Measurements from ENCODE around the gene MORN5.

DNA sequence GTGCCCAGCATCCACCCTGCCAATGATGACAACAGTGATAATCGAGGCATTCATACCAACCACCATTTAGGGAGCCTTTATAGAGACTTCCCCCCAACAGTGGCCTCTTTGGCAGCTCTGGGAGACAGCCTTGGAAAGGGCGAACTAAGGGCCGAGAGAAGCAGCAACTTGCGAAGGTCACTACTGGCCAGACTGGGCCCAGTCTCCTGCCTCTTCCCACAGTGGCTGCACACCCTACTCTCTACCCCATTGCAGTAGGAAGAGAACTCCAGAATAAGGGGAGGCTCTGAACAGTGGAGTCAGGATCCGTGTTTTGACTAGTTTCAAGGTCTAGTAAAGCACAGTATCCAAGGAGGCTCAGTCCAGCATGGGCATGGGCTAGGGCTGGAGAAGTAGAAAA, 63.7 kb downstream of the MORN5 start:
- TF ChIP-seq, protein P1, sequence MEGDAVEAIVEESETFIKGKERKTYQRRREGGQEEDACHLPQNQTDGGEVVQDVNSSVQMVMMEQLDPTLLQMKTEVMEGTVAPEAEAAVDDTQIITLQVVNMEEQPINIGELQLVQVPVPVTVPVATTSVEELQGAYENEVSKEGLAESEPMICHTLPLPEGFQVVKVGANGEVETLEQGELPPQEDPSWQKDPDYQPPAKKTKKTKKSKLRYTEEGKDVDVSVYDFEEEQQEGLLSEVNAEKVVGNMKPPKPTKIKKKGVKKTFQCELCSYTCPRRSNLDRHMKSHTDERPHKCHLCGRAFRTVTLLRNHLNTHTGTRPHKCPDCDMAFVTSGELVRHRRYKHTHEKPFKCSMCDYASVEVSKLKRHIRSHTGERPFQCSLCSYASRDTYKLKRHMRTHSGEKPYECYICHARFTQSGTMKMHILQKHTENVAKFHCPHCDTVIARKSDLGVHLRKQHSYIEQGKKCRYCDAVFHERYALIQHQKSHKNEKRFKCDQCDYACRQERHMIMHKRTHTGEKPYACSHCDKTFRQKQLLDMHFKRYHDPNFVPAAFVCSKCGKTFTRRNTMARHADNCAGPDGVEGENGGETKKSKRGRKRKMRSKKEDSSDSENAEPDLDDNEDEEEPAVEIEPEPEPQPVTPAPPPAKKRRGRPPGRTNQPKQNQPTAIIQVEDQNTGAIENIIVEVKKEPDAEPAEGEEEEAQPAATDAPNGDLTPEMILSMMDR (IDR thresholded peaks at IDR 0.05): no peak
- TF ChIP-seq POLR2A (IDR thresholded peaks at IDR 0.05): no peak

Measured in body of pancreas (tissue), 4 donors.